K562 (cell line): ENCODE measurements around the gene TANGO6. TPM values are rescaled to one million over a fixed set of nuclear protein-coding genes. Genes with fewer than 3 reads are reported as not detected.

Experiments
- ATAC-seq: fragments of 200-7000 bp; cut with Tn5 transposase; 3 replicates; pipeline ENCODE4 v1.9.1; 2020; ENCODE audit warnings: moderate library complexity
- BruUV-seq: library from RNA; stranded (reverse); fragments of 400-500 nt; replicated peaks from 2 replicates; lab custom pipeline; 2021; lab: Mats Ljungman, UMichigan
- CTCF ChIA-PET: fragments of 300-600 bp; formaldehyde crosslinking; extraction: SDS; loops from one replicate; lab custom pipeline; 2021; ENCODE audit warnings: low intra/inter-chr PET ratio; lab: Yijun Ruan, JAX
- POLR2A ChIA-PET: fragments of 300-600, 350-650 bp; sonication (Branson Sonifier 250); formaldehyde crosslinking; extraction: SDS; loops from one replicate; lab custom pipeline; 2021; ENCODE audit warnings: antibody characterized with exemption, inconsistent platforms; lab: Yijun Ruan, JAX
- DNase-seq, 4 experiments: peaks; one replicate each; pipeline versions ENCODE4 v3.0.0 to v3.0.0-alpha.2; 2011 to 2018; ENCODE audit warnings: low spot score in 3 of 4, mixed read lengths in 3 of 4; ENCODE audit errors: extremely low read depth in 1 of 4
- FAIRE-seq: peaks from 2 replicates; lab custom pipeline; 2011; peaks lifted over from hg19 to GRCh38; lab: Jason Lieb, UNC
- H2AFZ ChIP-seq: 2 replicates; pipeline ENCODE4 v1.6.0; 2011; ENCODE audit warnings: low read depth, low read length, control low read depth, inconsistent platforms
- H3K27ac ChIP-seq: fragments of 200-600 bp; 3 replicates; pipeline ENCODE4 v1.8.0; 2011; ENCODE audit warnings: low read depth, mild to moderate bottlenecking, control low read depth, inconsistent platforms, low read length, moderate library complexity, mixed read lengths; ENCODE audit errors: extremely low read depth
- H3K27me3 ChIP-seq, 2 experiments: fragments of 300-600 bp in 1 of 2; 2 replicates in 1 of 2; 3 replicates in 1 of 2; pipeline versions ENCODE4 v1.6.0 to v1.8.0; 2011; ENCODE audit warnings: inconsistent platforms in 2 of 2, low read length in 2 of 2, mild to moderate bottlenecking in 1 of 2, mixed read lengths in 1 of 2, moderate library complexity in 1 of 2; ENCODE audit not compliant: control insufficient read depth in 2 of 2, insufficient read depth in 2 of 2
- H3K36me3 ChIP-seq: fragments of 300-600 bp; 3 replicates; pipeline ENCODE4 v1.8.0; 2011; ENCODE audit warnings: mild to moderate bottlenecking, low read length, inconsistent platforms; ENCODE audit not compliant: control insufficient read depth, insufficient read depth
- H3K4me1 ChIP-seq, 2 experiments: fragments of 200-600 bp in 1 of 2; replicated peaks in 1 of 2; 2 replicates in 1 of 2; 3 replicates in 1 of 2; pipeline versions ENCODE4 v1.5.1 to v1.8.0; 2011; ENCODE audit warnings: inconsistent platforms in 2 of 2, low read length in 2 of 2, mild to moderate bottlenecking in 1 of 2, mixed read lengths in 1 of 2, moderate library complexity in 1 of 2; ENCODE audit not compliant: control insufficient read depth in 2 of 2, insufficient read depth in 2 of 2
- H3K4me2 ChIP-seq: 2 replicates; pipeline ENCODE4 v1.6.1; 2011; ENCODE audit warnings: low read length, control low read depth, inconsistent platforms, mixed read lengths; ENCODE audit not compliant: insufficient read depth
- H3K4me3 ChIP-seq: fragments of 200-600 bp; sonication (generic), shearing (Covaris generic); 2 replicates; pipeline ENCODE4 v1.5.1; 2016; ENCODE audit warnings: control low read depth, inconsistent platforms
- H3K79me2 ChIP-seq: fragments of 200-600 bp; 3 replicates; pipeline ENCODE4 v1.8.0; 2011; ENCODE audit warnings: low read length, inconsistent platforms; ENCODE audit not compliant: control insufficient read depth, insufficient read depth
- H3K9ac ChIP-seq, 2 experiments: 2 replicates each; pipeline versions ENCODE4 v1.6.0 to v1.6.1; 2011; ENCODE audit warnings: low read depth in 2 of 2, low read length in 2 of 2, control low read depth in 1 of 2, inconsistent platforms in 1 of 2, mild to moderate bottlenecking in 1 of 2, mixed read lengths in 1 of 2; ENCODE audit not compliant: insufficient read depth in 1 of 2
- H3K9me1 ChIP-seq: one replicate; pipeline ENCODE4 v1.6.0; 2011; ENCODE audit warnings: inconsistent platforms, mild to moderate bottlenecking, low read length, moderate library complexity; ENCODE audit not compliant: control insufficient read depth, insufficient read depth
- H3K9me3 ChIP-seq: replicated peaks from 2 replicates; pipeline ENCODE4 v1.5.1; 2011; ENCODE audit warnings: low read depth, low read length, inconsistent platforms; ENCODE audit not compliant: control insufficient read depth, insufficient read depth
- H4K20me1 ChIP-seq: replicated peaks from 2 replicates; pipeline ENCODE4 v1.6.1; 2011; ENCODE audit warnings: low read length, inconsistent platforms, mixed read lengths; ENCODE audit not compliant: control insufficient read depth, insufficient read depth
- CBFB ChIP-seq: sonication (generic); formaldehyde crosslinking; IDR thresholded peaks from 2 replicates; pipeline ENCODE4 v1.4.0; 2020; ENCODE audit warnings: mild to moderate bottlenecking, missing genetic modification reagents
- EP300 ChIP-seq: IDR thresholded peaks from 2 replicates; pipeline ENCODE4 v1.6.1; 2012; ENCODE audit warnings: low read length, improper control_type of control experiment
- HDAC1 ChIP-seq, 2 experiments: fragments of 450-650 bp; IDR thresholded peaks; 2 replicates each; pipeline ENCODE4 v1.6.1; 2016 to 2017; ENCODE audit warnings: inconsistent platforms in 1 of 2, mild to moderate bottlenecking in 1 of 2, moderate library complexity in 1 of 2
- MTA2 ChIP-seq: fragments of 450-650 bp; IDR thresholded peaks from 2 replicates; pipeline ENCODE4 v1.6.1; 2016; ENCODE audit warnings: low read depth
- NCOA4 ChIP-seq: fragments of 450-650 bp; IDR thresholded peaks from 2 replicates; pipeline ENCODE4 v1.6.1; 2018; ENCODE audit warnings: mild to moderate bottlenecking; ENCODE audit not compliant: partially characterized antibody
- NCOA6 ChIP-seq: fragments of 450-650 bp; IDR thresholded peaks from 2 replicates; pipeline ENCODE4 v1.6.1; 2017; ENCODE audit warnings: mild to moderate bottlenecking
- NCOR1 ChIP-seq: fragments of 450-650 bp; IDR thresholded peaks from 2 replicates; pipeline ENCODE4 v1.6.1; 2016; ENCODE audit warnings: mild to moderate bottlenecking, moderate library complexity
- NFATC3 ChIP-seq: fragments of 450-650 bp; IDR thresholded peaks from 2 replicates; pipeline ENCODE4 v1.6.1; 2017; ENCODE audit warnings: mild to moderate bottlenecking
- NR4A1 ChIP-seq, 2 experiments: fragments of 250-450 bp in 1 of 2; fragments of 450-650 bp in 1 of 2; sonication (Bioruptor Pico) in 1 of 2; IDR thresholded peaks; 2 replicates each; pipeline versions ENCODE4 v1.4.0 to v1.6.1; 2016 to 2020; ENCODE audit warnings: mild to moderate bottlenecking in 2 of 2, missing compliant biosample characterization in 1 of 2, missing genetic modification characterization in 1 of 2, moderate library complexity in 1 of 2
- PHB ChIP-seq: fragments of 250-450 bp; sonication (Bioruptor Pico); IDR thresholded peaks from 2 replicates; pipeline ENCODE4 v1.5.0; 2021
- PHTF2 ChIP-seq: fragments of 250-450 bp; sonication (Bioruptor Pico); IDR thresholded peaks from 2 replicates; pipeline ENCODE4 v1.5.0; 2021; ENCODE audit warnings: mild to moderate bottlenecking
- POLR2B ChIP-seq: fragments of 450-650 bp; IDR thresholded peaks from 2 replicates; pipeline ENCODE4 v1.6.1; 2018; ENCODE audit warnings: low read depth; ENCODE audit not compliant: partially characterized antibody
- POLR2H ChIP-seq: IDR thresholded peaks from 2 replicates; pipeline ENCODE4 v1.6.1; 2016; ENCODE audit warnings: missing genetic modification characterization, low read depth, mild to moderate bottlenecking, control low read depth, missing compliant biosample characterization, moderate library complexity
- PURB ChIP-seq: sonication (generic); formaldehyde crosslinking; IDR thresholded peaks from 2 replicates; pipeline ENCODE4 v1.9.0; 2021; ENCODE audit warnings: low read depth, mild to moderate bottlenecking, missing genetic modification reagents
- SREBF2 ChIP-seq: sonication (generic); formaldehyde crosslinking; IDR thresholded peaks from 2 replicates; pipeline ENCODE4 v1.4.0; 2020; ENCODE audit warnings: mild to moderate bottlenecking, missing genetic modification reagents
- STAT5A ChIP-seq: IDR thresholded peaks from 2 replicates; pipeline ENCODE4 v1.6.1; 2012; ENCODE audit warnings: low read length, inconsistent platforms, borderline replicate concordance
- TCF7L2 ChIP-seq: fragments of 150-350 bp; IDR thresholded peaks from 2 replicates; pipeline ENCODE4 v1.6.1; 2016; ENCODE audit warnings: low read depth, mild to moderate bottlenecking, low read length, moderate library complexity
- TOE1 ChIP-seq, 2 experiments: fragments of 450-650 bp in 1 of 2; sonication (generic) in 1 of 2; formaldehyde crosslinking in 1 of 2; IDR thresholded peaks; 2 replicates each; pipeline versions ENCODE4 v1.7.1 to v1.8.0; 2016 to 2022; ENCODE audit warnings: borderline replicate concordance in 2 of 2, mild to moderate bottlenecking in 2 of 2, antibody characterized with exemption in 1 of 2, inconsistent platforms in 1 of 2, low read depth in 1 of 2, missing genetic modification reagents in 1 of 2, moderate library complexity in 1 of 2
- WGBS: fragments of 100-300 bp; shearing (Covaris generic); methylation state at CpG from one replicate; pipeline ENCODE4 v1.1.6; 2016; ENCODE audit warnings: low coverage, mixed read lengths; ENCODE audit not compliant: insufficient coverage; ENCODE audit errors: missing lambda C conversion rate; 5-methylcytosine and 5-hydroxymethylcytosine counted together
- in situ Hi-C: fragments of 300-500 bp; cut with MboI; formaldehyde crosslinking; loops from 4 replicates; pipeline ENCODE4 v1.15.0; 2018; ENCODE audit warnings: inconsistent platforms, mixed read lengths
- intact Hi-C: fragments of 100-400 bp; cut with micrococcal nuclease; formaldehyde crosslinking; loops from 2 replicates; pipeline ENCODE4 v1.14.2; 2022
- polyA plus RNA-seq, 8 experiments: library from polyadenylated mRNA; depleted of rRNA in 4 of 8; stranded (reverse) in 5 of 8; unstranded in 3 of 8; fragments of >200 nt; fragmentation: Nextera tagmentation in 2 of 8; fragmentation: Illumina TruSeq in 1 of 8; extraction: Ambion mirVana in 2 of 8; extraction: Trizol in 1 of 8; gene quantifications; 2 replicates each; pipeline versions ENCODE4 v1.2.1 to v1.2.3, GENCODE V29; 2011 to 2014; ENCODE audit warnings: inconsistent platforms in 1 of 8, missing spikeins in 1 of 8
- total RNA-seq, 7 experiments: library from RNA; depleted of rRNA in 6 of 7; stranded (reverse); fragments of >200 nt in 6 of 7; fragmentation: Illumina TruSeq in 2 of 7; extraction: Trizol in 2 of 7; gene quantifications; 2 replicates each; pipeline versions ENCODE4 v1.2.1 to v1.2.3, GENCODE V29; 2011 to 2021; ENCODE audit warnings: low replicate concordance in 1 of 7
- TF ChIP-seq, protein P1 (sequence below): fragments of 450-650 bp; IDR thresholded peaks from 2 replicates; pipeline ENCODE4 v1.6.1; 2016
- TF ChIP-seq, protein P2 (sequence below), 2 experiments: fragments of 450-650 bp; IDR thresholded peaks; 2 replicates each; pipeline ENCODE4 v1.6.1; 2016

TANGO6 gene
- total and polyA plus RNA-seq, 9 of the 15 experiments (the other 6 are each of a cell fraction or from before 2014, with no cell fraction given): 1.6 to 15.2 (median 9.6) TPM

DNA sequence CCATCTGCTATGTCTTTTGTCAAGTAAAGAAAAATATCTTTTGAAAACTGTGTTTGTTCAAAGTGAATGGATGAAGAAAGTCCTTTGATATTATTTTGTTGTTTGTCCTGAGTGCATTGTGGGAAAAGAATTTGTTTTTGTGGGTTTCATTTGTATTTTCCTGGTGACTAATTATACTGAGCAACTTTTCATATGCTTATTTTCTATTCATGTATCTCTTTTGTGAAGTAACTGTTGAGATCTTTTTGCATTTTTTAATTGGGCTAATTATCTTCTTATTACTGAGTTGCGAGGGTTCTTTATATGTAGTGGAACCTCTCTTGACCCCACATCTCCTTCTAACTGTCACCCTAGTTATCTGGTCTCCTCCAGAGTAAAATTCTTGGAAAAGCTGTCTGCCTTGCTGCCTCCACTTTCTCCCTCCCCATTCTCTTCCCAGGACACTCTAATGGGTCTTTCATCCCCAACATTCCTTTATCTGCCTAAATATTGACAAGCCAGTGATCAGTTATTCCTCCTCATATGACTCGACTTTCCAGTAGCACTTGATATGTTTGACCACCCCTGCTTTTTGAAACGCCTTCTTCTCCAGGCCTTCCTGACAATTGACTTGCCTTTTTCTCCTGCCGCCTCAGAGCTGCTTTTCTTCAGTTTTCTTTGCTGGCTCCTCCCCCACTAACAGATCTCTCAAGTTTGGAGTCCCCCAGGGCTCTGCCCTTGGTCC is 144.6 kb downstream of the TANGO6 start:
- Histone ChIP-seq H3K36me3 (no peaks in the 10 kb centered on the region), H3K27ac (peak overlapping the region; percentile 76), H3K9me1 (no peaks in the 10 kb centered on the region), H3K79me2 (no peaks in the 10 kb centered on the region), H4K20me1 (no peaks in the 10 kb centered on the region), H3K4me1 (peaks cover 16 to 42% of the 10 kb centered on the region in 2 experiments), H3K27me3 (no peaks in the 10 kb centered on the region), H3K4me3 (no peak overlapping the region; the same call in 1 of the 2 replicates), H3K4me2 (peak overlapping the region; percentile 66), H2AFZ (peak overlapping the region; percentile 93), H3K9me3 (no peaks in the 10 kb centered on the region), H3K9ac (peak overlapping the region in 1 of 2 experiments; percentile 68; a peak in 2 of 4 replicates)
- ChIA-PET POLR2A (interaction anchor here (0.6 to 1.2 kb wide), 8 partner anchors 8 to 120 kb away, joined by 3 to 6 read pairs (median 4); no protein-coding TSS in a partner anchor), CTCF (no interaction called here)
- FAIRE-seq (peak; percentile 59), ATAC-seq (peak; percentile 81), DNase-seq (peak; percentile 31 to 80 (median 44))
- in situ Hi-C loops: no loop called here
- WGBS: 2% methylated on average over 4 of the region's 4 CpGs
- intact Hi-C loops: loop anchor here (5.0 to 10.0 kb wide), 2 partner anchors 119 to 143 kb away; partner anchors contain the start of genes HAS3 and TANGO6
- no TSS peak for BruUV-seq
- 0 out of 2 replicates have a peak, but pooled peaks have one; percentile 37 for TF ChIP-seq NCOA6
- peak in 1 of 2 experiments; percentile 58; a peak in 1 of 4 replicates for TF ChIP-seq HDAC1 (IDR thresholded peaks at IDR 0.05)
- TF ChIP-seq NCOR1: peak; percentile 63
- peak; percentile 39 for TF ChIP-seq POLR2B
- TF ChIP-seq EP300: peak; percentile 82
- no peak for TF ChIP-seq SREBF2
- 0 out of 2 replicates have a peak, but pooled peaks have one; percentile 36 for TF ChIP-seq NFATC3
- 0 out of 2 replicates have a peak, but pooled peaks have one; percentile 13 for TF ChIP-seq MTA2
- TF ChIP-seq CBFB (CRISPR knock-in tag): no peak
- peak; percentile 33; the same call in 1 of the 2 replicates for TF ChIP-seq POLR2H (tag)
- TF ChIP-seq NR4A1 (CRISPR knock-in tag; IDR thresholded peaks at IDR 0.05): no peak
- no peak for TF ChIP-seq NR4A1 (tag; IDR thresholded peaks at IDR 0.05)
- TF ChIP-seq, protein P1, sequence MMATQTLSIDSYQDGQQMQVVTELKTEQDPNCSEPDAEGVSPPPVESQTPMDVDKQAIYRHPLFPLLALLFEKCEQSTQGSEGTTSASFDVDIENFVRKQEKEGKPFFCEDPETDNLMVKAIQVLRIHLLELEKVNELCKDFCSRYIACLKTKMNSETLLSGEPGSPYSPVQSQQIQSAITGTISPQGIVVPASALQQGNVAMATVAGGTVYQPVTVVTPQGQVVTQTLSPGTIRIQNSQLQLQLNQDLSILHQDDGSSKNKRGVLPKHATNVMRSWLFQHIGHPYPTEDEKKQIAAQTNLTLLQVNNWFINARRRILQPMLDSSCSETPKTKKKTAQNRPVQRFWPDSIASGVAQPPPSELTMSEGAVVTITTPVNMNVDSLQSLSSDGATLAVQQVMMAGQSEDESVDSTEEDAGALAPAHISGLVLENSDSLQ: peak; percentile 64
- TF ChIP-seq TOE1 (IDR thresholded peaks at IDR 0.05; ENCODE audit: borderline replicate concordance): peak; percentile 57; the same call in 1 of the 2 replicates
- TF ChIP-seq TOE1 (CRISPR knock-in tag; IDR thresholded peaks at IDR 0.05; ENCODE audit: borderline replicate concordance, low read depth): no peak
- TF ChIP-seq NCOA4: peak; percentile 32
- TF ChIP-seq PHTF2 (CRISPR knock-in tag): no peak
- TF ChIP-seq TCF7L2: no peak
- TF ChIP-seq PHB (CRISPR knock-in tag): no peak
- TF ChIP-seq, protein P2, sequence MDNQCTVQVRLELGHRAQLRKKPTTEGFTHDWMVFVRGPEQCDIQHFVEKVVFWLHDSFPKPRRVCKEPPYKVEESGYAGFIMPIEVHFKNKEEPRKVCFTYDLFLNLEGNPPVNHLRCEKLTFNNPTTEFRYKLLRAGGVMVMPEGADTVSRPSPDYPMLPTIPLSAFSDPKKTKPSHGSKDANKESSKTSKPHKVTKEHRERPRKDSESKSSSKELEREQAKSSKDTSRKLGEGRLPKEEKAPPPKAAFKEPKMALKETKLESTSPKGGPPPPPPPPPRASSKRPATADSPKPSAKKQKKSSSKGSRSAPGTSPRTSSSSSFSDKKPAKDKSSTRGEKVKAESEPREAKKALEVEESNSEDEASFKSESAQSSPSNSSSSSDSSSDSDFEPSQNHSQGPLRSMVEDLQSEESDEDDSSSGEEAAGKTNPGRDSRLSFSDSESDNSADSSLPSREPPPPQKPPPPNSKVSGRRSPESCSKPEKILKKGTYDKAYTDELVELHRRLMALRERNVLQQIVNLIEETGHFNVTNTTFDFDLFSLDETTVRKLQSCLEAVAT (IDR thresholded peaks at IDR 0.05): peak in 1 of 2 experiments; percentile 40; a peak in 1 of 4 replicates
- peak; percentile 50; the same call in 1 of the 2 replicates for TF ChIP-seq STAT5A
- TF ChIP-seq PURB (CRISPR knock-in tag): no peak
